Measurements from ENCODE around the gene CARD11. TPM values are rescaled to one million over a fixed set of nuclear protein-coding genes. Genes with fewer than 3 reads are reported as not detected.

CARD11 gene
- total and polyA plus RNA-seq, 2 experiments from 2014 or later = 17.7 to 29.0 TPM

DNA sequence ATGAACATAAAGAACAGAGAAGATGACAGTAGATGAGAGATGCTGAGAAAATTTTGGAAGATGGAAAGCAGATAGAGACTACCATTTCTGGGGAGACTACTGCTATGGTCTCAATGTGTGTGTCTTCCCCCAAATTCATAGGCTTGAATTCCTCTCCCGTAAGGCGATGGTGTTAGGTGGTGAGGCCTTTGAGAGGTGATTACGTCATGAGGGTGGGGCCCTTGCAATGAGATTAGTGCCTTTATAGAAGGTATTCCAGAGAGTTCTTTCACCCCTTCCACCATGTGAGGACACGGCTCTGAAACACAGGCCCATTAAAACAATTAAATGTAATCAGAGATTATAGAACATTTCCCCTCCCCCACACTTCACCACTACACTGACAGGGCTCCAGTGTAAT lies 23.9 kb downstream of the CARD11 start:
- H3K9me3 Mint-ChIP-seq = peaks cover 22% of the 10 kb centered on the region
- Histone ChIP-seq H3K4me1 (ENCODE audit: insufficient read depth) (no peaks in the 10 kb centered on the region), H3K9me2 (ENCODE audit: insufficient read depth) (no peaks in the 10 kb centered on the region; the same call in 1 of the 2 replicates), H3F3A (replicated peaks; ENCODE audit: low read depth) (no peaks in the 10 kb centered on the region), H3K4me3 (no peak overlapping the region), H3K27me3 (ENCODE audit: insufficient read depth) (no peaks in the 10 kb centered on the region), H3K4me2 (no peak overlapping the region), H3K27ac (ENCODE audit: low read depth) (no peak overlapping the region), H4K20me1 (replicated peaks; ENCODE audit: insufficient read depth) (peaks cover 5% of the 10 kb centered on the region), H3K36me3 (ENCODE audit: insufficient read depth) (peaks cover 10% of the 10 kb centered on the region), H3K79me2 (replicated peaks; ENCODE audit: insufficient read depth) (peaks cover 32% of the 10 kb centered on the region), H2AFZ (no peak overlapping the region)
- no peak for TF ChIP-seq STAT1 (IDR thresholded peaks at IDR 0.05; ENCODE audit: unreplicated experiment)
- no peak for TF ChIP-seq JUNB (IDR thresholded peaks at IDR 0.05; ENCODE audit: unreplicated experiment)
- TF ChIP-seq, protein P1, sequence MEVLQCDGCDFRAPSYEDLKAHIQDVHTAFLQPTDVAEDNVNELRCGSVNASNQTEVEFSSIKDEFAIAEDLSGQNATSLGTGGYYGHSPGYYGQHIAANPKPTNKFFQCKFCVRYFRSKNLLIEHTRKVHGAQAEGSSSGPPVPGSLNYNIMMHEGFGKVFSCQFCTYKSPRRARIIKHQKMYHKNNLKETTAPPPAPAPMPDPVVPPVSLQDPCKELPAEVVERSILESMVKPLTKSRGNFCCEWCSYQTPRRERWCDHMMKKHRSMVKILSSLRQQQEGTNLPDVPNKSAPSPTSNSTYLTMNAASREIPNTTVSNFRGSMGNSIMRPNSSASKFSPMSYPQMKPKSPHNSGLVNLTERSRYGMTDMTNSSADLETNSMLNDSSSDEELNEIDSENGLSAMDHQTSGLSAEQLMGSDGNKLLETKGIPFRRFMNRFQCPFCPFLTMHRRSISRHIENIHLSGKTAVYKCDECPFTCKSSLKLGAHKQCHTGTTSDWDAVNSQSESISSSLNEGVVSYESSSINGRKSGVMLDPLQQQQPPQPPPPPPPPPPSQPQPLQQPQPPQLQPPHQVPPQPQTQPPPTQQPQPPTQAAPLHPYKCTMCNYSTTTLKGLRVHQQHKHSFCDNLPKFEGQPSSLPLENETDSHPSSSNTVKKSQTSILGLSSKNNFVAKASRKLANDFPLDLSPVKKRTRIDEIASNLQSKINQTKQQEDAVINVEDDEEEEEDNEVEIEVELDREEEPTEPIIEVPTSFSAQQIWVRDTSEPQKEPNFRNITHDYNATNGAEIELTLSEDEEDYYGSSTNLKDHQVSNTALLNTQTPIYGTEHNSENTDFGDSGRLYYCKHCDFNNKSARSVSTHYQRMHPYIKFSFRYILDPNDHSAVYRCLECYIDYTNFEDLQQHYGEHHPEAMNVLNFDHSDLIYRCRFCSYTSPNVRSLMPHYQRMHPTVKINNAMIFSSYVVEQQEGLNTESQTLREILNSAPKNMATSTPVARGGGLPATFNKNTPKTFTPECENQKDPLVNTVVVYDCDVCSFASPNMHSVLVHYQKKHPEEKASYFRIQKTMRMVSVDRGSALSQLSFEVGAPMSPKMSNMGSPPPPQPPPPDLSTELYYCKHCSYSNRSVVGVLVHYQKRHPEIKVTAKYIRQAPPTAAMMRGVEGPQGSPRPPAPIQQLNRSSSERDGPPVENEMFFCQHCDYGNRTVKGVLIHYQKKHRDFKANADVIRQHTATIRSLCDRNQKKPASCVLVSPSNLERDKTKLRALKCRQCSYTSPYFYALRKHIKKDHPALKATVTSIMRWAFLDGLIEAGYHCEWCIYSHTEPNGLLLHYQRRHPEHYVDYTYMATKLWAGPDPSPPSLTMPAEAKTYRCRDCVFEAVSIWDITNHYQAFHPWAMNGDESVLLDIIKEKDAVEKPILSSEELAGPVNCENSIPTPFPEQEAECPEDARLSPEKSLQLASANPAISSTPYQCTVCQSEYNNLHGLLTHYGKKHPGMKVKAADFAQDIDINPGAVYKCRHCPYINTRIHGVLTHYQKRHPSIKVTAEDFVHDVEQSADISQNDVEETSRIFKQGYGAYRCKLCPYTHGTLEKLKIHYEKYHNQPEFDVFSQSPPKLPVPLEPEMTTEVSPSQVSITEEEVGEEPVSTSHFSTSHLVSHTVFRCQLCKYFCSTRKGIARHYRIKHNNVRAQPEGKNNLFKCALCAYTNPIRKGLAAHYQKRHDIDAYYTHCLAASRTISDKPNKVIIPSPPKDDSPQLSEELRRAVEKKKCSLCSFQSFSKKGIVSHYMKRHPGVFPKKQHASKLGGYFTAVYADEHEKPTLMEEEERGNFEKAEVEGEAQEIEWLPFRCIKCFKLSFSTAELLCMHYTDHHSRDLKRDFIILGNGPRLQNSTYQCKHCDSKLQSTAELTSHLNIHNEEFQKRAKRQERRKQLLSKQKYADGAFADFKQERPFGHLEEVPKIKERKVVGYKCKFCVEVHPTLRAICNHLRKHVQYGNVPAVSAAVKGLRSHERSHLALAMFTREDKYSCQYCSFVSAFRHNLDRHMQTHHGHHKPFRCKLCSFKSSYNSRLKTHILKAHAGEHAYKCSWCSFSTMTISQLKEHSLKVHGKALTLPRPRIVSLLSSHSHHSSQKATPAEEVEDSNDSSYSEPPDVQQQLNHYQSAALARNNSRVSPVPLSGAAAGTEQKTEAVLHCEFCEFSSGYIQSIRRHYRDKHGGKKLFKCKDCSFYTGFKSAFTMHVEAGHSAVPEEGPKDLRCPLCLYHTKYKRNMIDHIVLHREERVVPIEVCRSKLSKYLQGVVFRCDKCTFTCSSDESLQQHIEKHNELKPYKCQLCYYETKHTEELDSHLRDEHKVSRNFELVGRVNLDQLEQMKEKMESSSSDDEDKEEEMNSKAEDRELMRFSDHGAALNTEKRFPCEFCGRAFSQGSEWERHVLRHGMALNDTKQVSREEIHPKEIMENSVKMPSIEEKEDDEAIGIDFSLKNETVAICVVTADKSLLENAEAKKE (CRISPR knock-in tag; IDR thresholded peaks at IDR 0.05) = no peak
- H3K4me3 Mint-ChIP-seq = no peak overlapping the region
- ATAC-seq = no peak
- H3K36me3 Mint-ChIP-seq (ENCODE audit: low read depth) = peaks cover 29% of the 10 kb centered on the region
- H3K27me3 Mint-ChIP-seq (ENCODE audit: insufficient read depth, low read depth, poor library complexity) = peaks cover 2% of the 10 kb centered on the region
- no peaks in the 10 kb centered on the region for H3K4me1 Mint-ChIP-seq
- DNase-seq (ENCODE audit: low spot score) = no peak
- H3K27ac Mint-ChIP-seq = no peak overlapping the region

DNA sequence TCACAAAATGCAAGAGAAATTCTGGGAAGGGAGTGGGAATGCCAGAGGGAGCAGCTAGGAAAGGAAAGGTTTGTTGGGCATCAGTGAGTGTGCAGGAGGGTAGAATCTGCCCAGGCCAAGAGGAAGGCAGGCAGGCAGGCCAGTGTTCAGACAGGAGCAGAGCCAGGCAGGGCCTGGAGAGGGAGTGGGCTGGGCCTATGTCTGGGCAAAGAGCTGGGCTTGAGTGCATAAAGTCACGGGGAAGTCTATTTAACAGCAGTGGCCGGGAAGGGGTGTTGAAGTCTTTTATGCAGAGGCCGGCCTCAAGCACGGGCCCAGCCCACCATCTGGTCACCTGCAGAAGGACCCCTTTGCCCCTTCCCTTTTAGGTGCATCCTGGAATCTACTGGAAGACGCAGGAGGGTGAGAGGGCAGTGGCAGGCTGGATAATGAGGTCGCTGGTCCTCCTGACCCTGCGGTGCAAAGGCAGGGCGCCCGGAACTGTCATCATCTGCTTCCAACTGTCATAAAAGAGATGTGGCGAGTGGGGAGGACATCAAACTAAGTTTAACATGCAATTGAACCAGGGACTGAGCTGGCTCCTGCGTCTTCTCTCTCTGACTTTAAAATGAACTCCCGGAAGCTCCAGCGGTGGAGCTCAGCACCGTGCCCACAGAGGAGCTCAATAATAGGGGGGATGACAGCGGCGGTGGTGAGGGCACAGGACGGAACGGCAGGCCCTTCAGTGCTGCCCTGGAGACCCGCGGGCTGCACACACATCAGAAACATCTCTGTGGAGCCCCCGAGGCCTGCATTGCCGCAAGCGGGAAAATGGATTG lies 29.5 kb downstream of the CARD11 start:
- no peak overlapping the region for H3K4me2 ChIP-seq
- no peak overlapping the region for H3K4me3 ChIP-seq
- H3K27ac ChIP-seq (ENCODE audit: low read depth) = no peak overlapping the region
- peaks cover 5% of the 10 kb centered on the region; the same call in 1 of the 2 replicates for H4K20me1 ChIP-seq (replicated peaks; ENCODE audit: insufficient read depth)
- H3K9me2 ChIP-seq (ENCODE audit: insufficient read depth) = no peaks in the 10 kb centered on the region
- ATAC-seq (no peak; the same call in 1 of the 3 replicates), DNase-seq (ENCODE audit: low spot score) (no peak)
- H3K4me3 Mint-ChIP-seq = no peak overlapping the region
- no peaks in the 10 kb centered on the region for H3K36me3 ChIP-seq (ENCODE audit: insufficient read depth)
- no peaks in the 10 kb centered on the region for H3K4me1 Mint-ChIP-seq
- no peaks in the 10 kb centered on the region for H3K4me1 ChIP-seq (ENCODE audit: insufficient read depth)
- no peaks in the 10 kb centered on the region for H3F3A ChIP-seq (replicated peaks; ENCODE audit: low read depth)
- H3K27me3 Mint-ChIP-seq (ENCODE audit: insufficient read depth, low read depth, poor library complexity) = peaks cover 5% of the 10 kb centered on the region
- H3K79me2 ChIP-seq (replicated peaks; ENCODE audit: insufficient read depth) = 0 out of 2 replicates have a peak, but pooled peaks cover under 1% of the 10 kb centered on the region
- no peaks in the 10 kb centered on the region; the same call in 2 of the 3 replicates for H3K9me3 Mint-ChIP-seq
- H3K27me3 ChIP-seq (ENCODE audit: insufficient read depth) = no peaks in the 10 kb centered on the region
- peaks cover 3% of the 10 kb centered on the region; the same call in 2 of the 3 replicates for H3K36me3 Mint-ChIP-seq (ENCODE audit: low read depth)
- no peak overlapping the region for H2AFZ ChIP-seq
- H3K27ac Mint-ChIP-seq = no peak overlapping the region; the same call in 1 of the 2 replicates
- TF ChIP-seq JUNB (IDR thresholded peaks at IDR 0.05; ENCODE audit: unreplicated experiment) (no peak), POLR2AphosphoS5 (IDR thresholded peaks at IDR 0.05; ENCODE audit: low read depth) (no peak), CREB1 (CRISPR knock-in tag; IDR thresholded peaks at IDR 0.05; ENCODE audit: low read depth) (no peak), REST (IDR thresholded peaks at IDR 0.05; ENCODE audit: unreplicated experiment) (no peak)
